Tongue (tissue), 2 donors: Measurements from ENCODE around the gene KIF4A. TPM values are rescaled to one million over a fixed set of nuclear protein-coding genes. Genes with fewer than 3 reads are reported as not detected.
"Not testable (repeated sequence)": the region's sequence is repeated elsewhere in the genome, so short reads cannot be mapped to it uniquely, and the experiment has no call there.

ENCODE experiments used
- DNase-seq: peaks from one replicate; pipeline ENCODE4 v3.0.0-alpha.2; 2015
- total RNA-seq: library from RNA; depleted of rRNA; stranded (reverse); fragments of >200 nt; gene quantifications from one replicate; pipeline ENCODE4 v1.2.3, GENCODE V29; 2014

KIF4A gene
- total RNA-seq, 1 donor from 2014 or later, result 6.7 TPM

DNA sequence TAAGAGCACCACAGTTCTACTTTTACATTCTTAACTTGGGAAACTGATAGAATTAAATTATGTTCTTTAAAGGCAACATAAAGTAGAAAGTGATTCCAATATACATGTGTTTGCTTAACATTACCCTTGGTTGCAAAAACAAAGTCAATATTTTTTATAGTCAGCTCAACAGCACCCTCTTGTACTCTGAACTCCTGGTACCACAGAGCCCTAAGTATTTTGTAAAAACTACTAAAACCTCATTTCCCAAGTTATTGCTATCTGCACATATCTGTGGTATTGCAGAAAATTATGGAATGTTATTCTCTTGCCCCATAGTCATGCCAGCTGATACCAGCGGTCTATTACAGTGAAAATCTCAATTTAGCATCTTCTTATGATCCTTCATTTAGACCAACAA, 2.9 kb downstream of the KIF4A start:
- no peak for DNase-seq

DNA sequence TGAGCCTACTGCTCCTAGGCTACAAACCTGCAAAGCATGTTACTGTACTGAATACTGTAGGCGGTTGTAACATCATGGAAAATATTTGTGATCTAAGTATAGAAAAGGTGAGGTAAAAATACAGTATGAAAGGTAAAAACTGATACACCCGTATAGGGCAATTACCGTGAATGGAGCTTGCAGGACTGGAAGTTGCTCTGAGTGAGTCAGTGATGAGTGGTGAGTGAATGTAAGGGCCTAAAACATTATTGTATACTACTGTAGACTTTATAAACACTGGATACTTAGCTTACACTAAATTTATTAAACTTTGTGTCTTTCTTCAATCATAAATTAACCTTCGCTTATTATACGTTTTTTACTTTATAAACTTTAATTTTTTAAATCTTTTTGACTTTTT, 3.7 kb downstream of the KIF4A start:
- no peak for DNase-seq

DNA sequence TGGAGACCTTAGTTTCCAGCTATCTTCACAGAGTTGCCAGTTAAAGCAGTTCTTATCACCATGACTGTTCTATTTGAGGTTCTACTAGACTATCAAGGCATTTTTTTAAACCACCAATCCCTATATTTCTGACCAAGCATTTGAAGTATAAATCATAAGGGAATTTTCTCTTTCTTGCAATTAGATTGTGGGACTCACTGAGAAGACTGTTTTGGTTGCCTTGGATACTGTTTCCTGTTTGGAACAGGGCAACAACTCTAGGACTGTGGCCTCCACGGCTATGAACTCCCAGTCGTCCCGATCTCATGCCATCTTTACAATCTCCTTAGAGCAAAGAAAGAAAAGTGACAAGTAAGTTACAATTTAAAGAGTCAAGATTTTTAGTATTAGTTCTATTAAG, 11.8 kb downstream of the KIF4A start:
- DNase-seq, result no peak

DNA sequence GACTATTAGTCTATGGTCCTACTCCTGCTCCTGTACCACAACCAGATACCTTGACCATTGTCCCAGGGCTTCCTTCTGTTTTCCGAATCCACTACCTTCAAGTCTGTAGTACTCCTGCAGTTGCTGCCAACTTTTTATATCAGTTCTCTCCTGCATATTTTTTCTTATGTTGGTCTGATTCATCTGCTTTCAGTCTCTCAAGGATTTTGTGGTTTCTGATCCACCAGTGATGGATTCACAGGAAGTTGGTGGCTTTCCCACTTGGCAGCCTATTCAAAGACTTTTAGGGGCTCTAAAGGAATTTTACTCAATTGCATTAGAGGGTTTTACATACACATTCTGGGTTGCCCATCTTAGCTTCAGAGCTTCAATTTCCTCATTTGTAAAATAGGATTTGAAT, 23.6 kb downstream of the KIF4A start:
- no peak for DNase-seq

DNA sequence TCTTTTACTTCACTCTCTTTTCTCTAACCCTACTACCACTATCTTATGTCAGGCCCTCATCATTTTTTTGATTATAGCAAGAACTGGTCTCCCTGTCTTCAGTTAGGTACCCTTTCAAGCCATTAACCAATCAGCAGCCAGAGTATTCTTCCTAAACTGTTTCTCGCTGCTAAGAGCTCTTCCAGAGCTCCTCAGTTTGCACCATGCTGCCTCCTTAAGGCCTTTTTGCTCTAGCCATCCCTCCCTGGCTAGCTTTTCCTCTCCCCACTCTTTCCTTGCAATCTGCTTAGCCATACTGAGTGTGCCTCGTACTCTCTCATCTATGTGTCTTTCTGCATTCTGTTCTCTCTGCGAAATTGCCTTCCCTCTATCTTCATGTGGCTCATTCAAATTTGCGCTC, 32.9 kb downstream of the KIF4A start:
- no peak for DNase-seq

DNA sequence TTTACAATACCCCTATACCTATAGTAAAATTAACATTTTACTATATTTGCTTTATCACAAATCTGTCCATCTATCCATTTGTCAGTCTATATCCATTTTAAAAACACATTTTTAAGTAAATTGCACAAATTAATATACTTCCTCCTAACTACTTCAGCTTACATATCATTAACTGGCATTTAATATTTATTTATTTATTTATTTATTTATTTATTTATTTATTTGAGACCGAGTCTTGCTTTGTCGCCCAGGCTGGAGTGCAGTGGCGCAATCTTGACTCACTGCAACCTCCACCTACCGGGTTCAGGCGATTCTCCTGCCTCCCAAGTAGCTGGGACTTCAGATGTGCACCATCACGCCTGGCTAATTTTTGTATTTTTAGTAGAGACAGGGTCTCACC, 33.7 kb downstream of the KIF4A start:
- DNase-seq, result not testable (repeated sequence)

DNA sequence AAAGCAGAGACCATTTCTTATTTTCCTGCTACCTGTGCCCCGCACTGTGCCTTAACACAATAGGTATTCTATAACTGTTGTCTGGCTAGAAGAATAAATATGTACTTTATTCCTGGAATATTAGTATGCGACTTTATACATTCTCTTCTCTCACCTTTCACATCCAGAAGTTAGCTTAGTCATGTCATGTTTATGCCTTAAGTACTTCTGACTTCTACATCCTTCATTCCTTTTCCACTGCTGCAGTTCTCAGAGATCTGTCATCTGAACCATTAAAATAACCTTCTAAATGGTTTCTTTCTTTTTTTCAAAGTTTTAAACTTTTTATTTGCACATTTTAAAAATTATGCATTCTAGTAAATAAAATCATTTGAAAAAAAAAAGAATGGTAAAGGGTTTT, 34.4 kb downstream of the KIF4A start:
- DNase-seq, result no peak

DNA sequence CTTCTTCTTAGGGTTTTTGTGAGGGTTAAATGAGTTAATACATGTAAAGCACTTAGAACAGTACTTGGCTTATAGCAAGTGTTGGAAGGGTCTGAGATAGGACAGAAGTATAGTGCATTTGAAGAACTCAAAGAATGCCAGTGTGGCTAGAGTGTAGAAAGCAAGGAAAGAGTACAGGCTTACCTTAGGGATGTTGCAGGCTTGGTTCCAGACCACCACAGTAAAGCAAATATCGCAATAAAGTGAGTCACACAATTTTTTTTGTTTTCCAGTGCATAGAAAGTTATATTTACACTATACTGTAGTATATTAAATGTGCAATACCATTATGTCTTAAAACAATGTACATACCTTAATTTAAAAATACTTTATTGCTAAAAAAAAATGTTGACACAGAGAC, 41.3 kb downstream of the KIF4A start:
- DNase-seq, result no peak

DNA sequence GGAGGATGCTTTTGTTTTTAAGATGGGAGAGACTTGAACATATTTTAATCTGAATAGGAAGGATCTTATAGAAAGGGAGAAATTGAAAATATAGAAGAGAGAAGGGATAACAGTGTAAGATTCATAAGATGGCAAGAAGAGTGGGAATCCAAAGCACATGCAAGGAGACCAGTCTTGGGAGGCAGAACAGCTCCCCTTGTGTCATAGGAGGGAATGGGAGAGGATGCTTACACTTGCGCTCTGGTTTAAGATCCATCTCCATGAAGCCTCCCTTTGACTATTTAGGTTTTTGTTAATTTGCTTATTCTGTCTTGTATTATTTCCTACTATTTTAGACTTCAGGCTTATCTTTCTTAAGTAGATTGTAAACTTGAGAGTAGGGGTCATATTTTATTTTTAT, 42.7 kb downstream of the KIF4A start:
- no peak for DNase-seq

DNA sequence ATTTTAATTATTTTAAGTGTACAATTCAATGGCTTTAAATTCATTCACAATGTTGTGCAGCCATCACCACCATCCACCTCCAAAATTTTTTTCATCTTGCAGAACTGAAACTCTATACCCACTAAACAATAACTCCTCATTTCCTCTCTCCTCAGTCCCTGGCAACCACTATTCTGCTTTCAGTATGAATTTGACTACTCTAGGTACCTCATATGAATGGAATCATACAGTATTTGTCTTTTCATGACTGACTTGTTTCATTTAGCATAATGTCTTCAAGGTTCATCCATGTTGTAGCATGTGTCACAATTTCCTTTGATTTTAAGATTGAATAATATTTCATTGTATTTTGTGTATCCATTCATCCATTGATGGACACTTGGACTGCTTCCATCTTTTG, 46.9 kb downstream of the KIF4A start:
- no peak for DNase-seq

DNA sequence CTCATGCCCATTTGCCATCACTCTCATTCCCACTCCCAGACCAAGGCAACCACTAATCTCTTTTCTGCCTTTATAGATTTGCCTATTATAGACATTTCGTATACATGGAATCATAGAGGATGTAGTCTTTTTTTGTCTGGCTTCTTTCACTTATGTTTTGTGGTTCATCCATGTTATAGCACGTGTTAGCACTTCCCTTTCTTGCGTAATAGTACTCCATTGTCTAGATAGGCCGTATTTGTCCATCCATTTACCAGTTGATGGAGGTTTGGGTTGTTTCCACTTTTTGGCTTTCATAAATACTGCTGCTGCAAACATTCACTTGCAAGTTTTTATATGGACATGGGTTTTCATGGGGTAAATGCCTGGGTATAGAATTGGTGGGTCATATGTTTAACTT, 48.4 kb downstream of the KIF4A start:
- no peak for DNase-seq

DNA sequence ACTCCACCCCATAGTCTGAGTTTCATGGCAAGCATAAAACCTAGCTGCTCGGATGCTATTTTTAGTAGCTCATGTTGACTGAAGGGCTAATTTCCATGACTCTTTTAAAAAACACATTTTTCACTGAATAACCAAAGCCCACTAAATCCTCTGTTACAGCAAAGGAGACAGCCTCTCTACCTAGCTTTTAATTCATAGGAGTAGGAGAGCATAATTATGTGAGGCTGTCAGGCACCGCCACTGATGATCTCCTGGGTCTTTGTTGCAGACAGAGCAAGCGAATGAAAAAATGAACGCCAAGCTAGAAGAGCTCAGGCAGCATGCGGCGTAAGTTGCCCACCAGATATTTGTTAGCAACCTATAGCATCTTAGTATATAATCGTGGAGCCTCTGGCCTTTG, 53.5 kb downstream of the KIF4A start:
- DNase-seq, result no peak

DNA sequence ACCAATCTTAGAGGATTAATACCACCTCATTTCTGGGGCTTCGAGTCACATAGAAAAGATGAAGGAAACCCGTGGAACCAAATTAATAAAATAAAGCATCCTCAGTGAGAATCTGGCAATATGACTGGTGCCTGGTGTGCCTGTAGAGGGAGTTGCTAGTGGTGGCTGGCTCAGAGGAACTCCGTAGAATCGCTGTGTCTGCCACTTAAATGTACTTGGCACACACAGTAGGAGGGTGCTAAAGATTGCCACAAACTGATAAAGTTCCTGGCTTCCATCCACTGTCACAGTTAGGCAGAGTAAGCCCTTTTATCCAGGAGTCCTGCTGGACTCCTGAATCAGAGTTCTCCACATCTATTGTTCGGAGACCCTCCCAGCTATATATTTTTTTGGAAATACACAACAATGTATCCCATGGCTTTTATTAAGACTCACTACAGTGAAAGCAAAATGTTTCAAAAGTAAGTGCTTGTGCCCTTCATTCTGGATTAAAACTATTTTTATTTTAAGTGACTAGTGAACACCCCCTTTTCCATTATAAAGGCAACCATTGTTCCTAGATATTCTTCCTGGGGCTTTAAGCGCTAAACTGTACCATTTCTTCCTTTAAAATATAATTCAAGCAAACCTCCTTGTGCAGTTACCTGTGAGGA, 56.6 kb downstream of the KIF4A start:
- no peak for DNase-seq

DNA sequence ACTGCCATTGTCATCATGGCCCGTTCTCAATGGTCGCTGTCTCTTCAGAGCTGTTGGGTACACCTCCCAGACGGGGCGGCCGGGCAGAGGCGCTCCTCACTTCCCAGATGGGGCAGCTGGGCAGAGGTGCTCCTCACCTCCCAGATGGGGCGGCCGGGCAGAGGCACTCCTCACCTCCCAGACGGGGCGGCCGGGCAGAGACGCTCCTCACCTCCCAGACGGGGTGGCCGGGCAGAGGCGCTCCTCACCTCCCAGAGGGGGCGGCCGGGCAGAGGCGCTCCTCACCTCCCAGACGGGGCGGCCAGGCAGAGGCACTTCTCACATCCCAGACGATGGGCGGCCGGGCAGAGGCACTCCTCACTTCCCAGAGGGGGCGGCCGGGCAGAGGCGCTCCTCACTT, 58.9 kb downstream of the KIF4A start:
- DNase-seq, result not testable (repeated sequence)

DNA sequence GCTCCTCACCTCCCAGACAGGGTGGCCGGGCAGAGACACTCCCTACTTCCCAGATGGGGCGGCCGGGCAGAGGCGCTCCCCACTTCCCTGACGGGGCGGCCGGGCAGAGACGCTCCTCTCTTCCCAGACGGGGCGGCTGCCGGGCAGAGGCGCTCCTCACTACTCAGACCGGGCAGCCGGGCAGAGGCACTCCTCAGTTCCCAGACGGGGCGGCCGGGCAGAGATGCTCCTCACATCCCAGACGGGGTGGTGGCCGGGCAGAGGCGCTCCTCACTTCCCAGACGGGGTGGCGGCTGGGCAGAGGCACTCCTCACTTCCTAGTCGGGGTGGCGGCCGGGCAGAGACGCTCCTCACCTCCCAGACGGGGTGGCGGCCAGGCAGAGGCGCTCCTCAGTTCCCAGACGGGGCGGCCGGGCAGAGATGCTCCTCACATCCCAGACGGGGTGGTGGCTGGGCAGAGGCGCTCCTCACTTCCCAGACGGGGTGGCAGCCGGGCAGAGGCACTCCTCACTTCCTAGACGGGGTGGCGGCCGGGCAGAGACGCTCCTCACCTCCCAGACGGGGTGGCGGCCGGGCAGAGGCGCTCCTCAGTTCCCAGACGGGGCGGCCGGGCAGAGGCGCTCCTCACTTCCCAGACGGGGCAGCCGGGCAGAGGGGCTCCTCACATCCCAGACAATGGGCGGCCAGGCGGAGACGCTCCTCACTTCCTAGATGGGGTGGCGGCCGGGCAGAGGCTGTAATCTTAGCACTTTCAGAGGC, 59.6 kb downstream of the KIF4A start:
- DNase-seq, result not testable (repeated sequence)

DNA sequence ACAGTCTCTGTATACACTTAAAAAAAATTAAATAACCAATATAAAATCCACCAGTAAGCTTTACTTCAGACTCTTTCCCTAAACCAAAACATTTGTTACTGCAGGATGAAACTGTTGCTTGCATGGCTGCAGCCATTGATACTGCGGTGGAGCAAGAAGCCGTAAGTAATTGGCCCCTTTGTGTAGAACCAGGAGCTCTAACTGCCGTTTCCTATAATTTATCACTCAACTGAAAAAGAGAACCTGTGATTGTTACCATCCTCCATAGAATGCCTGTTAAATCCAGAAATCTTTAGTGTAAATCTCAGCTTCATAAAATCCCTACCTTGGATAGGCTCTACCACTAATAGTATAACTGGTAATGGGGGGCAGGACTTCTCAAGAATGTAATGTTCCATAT, 62.6 kb downstream of the KIF4A start:
- DNase-seq, result no peak

DNA sequence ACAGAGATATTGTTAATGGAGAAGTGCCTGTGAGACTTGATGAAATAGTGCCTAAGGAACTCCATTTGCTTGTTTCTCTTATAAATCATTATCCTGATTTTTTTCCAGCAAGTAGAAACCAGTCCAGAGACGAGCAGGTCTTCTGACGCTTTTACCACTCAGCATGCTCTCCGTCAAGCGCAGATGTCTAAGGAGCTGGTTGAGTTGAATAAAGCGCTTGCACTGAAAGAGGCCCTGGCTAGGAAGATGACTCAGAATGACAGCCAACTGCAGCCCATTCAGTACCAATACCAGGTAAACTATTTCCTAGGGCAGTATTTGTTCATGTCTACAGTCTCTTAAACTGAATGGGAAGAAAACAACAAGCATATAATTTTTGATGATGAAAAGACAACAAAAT, 63.6 kb downstream of the KIF4A start:
- DNase-seq, result no peak

DNA sequence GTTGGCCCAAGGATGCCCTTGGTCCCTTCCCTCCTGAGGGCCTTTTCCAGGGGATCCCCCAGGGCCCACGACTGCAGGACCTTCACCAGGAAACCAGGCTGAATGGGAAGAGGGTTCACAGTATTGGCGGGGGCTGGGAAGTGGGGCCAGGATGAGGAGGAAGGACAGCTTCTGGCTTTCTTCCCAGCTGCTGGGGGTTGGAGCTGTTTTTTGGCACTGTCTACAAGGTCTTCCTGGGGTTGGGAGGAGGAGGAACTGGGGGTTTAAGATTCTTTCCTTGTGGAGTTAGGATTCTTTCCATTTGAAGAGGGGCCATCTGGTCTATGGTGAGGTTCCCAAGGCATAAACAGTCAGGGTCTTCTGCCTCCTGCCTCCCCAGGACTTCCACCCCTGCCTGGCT, 64.8 kb downstream of the KIF4A start:
- DNase-seq, result no peak

DNA sequence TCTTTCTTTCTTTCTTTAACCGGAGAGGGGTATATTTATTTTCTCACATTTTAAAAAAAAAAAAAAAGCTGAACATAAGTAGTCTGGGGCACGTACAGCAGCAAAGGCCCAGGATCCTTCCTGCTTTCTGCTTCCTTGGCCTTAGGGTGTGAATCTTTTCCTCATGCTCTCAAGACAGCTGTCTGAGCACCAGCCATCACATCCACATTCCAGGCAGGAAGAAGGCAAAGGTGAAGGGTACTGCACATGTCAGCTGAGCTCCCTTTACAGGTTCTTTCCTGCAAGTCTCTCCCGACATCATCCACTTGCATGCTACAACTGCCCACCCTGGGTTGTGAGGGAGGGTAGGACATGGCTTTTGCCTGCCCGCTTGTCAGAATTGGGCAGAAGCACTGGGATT, 69.6 kb downstream of the KIF4A start:
- DNase-seq, result no peak

DNA sequence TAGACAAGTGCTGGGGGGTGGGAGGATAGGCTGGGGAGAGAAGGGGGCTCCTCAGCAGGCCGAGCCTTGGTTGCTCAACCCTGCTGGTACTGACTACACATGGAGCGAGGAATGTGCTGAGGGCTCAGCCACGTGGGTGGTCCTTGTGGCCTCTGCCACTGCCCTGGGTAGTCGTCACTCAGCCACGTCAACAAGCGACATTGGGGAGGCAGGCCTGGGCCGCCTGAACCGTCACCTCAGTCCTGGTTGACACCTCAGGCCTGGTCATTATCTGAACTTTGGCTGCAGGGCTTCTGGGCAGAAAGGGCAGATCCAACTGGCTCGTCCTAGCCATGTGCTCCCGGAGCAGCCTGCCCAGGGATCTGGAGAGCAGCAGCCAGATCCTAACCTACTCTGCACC, 70.5 kb downstream of the KIF4A start:
- no peak for DNase-seq

DNA sequence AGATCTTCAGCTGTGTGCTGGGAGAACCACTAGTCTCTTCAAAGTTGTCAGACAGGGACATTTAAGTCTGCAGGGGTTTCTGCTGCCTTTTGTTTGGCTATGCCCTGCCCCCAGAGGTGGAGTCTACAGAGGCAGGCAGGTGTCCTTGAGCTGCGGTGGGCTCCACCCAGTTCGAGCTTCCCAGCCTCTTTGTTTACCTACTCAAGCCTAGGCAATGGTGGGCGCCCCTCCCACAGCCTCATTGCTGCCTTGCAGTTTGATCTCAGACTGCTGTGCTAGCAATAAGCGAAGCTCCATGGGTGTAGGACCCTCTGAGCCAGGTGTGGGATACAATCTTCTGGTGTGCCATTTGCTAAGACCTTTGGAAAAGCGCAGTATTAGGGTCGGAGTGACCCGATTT, 78.8 kb downstream of the KIF4A start:
- not testable (repeated sequence) for DNase-seq

DNA sequence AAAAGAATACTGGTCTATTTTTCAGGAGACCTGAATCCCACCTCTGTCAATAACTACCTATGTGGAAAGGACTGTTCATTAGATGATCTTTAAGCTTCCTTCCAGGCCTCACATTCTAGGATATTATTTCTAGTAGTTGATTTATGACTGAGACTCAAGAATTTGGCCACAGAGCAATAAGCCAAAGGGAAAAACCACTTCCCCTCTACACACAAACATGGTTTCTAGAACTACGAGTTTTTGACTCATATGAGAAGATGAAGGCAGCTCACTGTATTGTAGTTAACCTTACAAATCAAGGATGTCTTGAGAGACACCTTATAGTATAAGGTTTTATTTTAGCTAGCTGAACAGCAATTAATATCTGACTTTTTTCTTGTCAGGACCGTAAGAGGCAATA, 96.3 kb downstream of the KIF4A start:
- DNase-seq, result no peak

DNA sequence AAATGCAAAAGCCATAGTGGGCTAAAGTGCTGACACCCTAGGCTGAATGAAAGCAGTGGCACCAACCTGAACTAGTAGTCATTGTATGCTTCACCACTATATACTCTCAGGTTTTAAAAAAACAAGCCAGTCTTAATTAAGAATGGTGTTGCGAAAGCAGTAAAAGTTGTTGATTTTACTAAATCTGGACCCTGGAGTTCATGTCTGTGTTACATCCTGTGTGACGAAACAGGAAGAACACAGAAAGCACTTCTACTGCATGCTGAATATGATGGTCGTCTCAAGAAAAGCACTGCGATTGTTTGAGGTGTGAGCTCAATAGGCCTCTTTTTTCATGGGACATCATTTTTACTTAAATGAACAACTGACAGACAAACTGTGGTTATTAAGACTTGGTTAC, 109.0 kb downstream of the KIF4A start:
- DNase-seq, result no peak

DNA sequence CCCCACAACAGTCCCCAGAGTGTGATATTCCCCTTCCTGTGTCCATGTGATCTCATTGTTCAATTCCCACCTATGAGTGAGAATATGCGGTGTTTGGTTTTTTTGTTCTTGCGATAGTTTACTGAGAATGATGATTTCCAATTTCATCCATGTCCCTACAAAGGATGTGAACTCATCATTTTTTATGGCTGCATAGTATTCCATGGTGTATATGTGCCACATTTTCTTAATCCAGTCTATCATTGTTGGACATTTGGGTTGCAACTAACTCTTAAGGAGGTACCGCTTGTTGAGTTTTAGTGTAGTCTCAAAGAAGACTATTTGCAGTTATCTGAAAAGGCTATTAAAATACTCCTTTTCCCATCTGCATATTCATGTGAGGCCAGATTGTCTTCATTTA, 110.3 kb downstream of the KIF4A start:
- not testable (repeated sequence) for DNase-seq
